Fibroblast of villous mesenchyme (primary cell): ENCODE data around the gene USP48. TPM values are rescaled to one million over a fixed set of nuclear protein-coding genes. Genes with fewer than 3 reads are reported as not detected.

Experiments used
- DNase-seq: peaks from one replicate; pipeline ENCODE4 v3.0.0-alpha.2; 2010; ENCODE audit warnings: low read depth
- H3K4me3 ChIP-seq: 2 replicates; pipeline ENCODE4 v1.5.1; 2011; ENCODE audit warnings: low read depth, mild to moderate bottlenecking, low read length
- CTCF ChIP-seq: IDR thresholded peaks from 2 replicates; pipeline ENCODE4 v1.5.1; 2012; ENCODE audit warnings: low read depth, mild to moderate bottlenecking, low read length; ENCODE audit not compliant: insufficient read depth
- total RNA-seq: library from RNA; depleted of rRNA; stranded (reverse); fragments of >200 nt; gene quantifications from 2 replicates; pipeline ENCODE4 v1.2.3, GENCODE V29; 2012

USP48 gene
- total RNA-seq, 1 donor = 52.2 TPM

DNA sequence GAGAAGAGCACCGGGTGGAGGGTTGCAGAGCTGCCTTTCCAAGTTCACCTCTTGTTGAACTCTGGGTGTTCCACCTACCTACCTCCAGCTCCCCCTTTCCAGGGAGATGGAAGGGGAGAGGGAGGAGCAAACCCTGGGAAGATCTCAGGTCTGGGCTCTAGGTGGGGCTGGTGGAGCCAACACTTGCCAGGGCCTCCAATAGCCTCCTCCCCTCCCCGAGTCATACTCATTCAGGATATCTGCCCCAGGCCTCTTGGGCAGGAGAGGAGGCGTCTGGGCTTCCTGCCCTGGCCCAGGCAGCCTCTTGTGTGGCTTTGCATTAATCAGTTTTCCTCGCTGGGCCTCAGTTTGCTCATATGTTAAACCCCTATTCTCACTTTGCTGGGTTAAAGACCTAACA is 127.2 kb downstream of the USP48 start:
- no peak overlapping the region for H3K4me3 ChIP-seq
- DNase-seq = no peak
- TF ChIP-seq CTCF = no peak

GRCh38 chr1:21655259-21655658 is 127.7 kb downstream of the USP48 start:
- DNase-seq = no peak
- no peak for TF ChIP-seq CTCF
- no peak overlapping the region for H3K4me3 ChIP-seq

DNA sequence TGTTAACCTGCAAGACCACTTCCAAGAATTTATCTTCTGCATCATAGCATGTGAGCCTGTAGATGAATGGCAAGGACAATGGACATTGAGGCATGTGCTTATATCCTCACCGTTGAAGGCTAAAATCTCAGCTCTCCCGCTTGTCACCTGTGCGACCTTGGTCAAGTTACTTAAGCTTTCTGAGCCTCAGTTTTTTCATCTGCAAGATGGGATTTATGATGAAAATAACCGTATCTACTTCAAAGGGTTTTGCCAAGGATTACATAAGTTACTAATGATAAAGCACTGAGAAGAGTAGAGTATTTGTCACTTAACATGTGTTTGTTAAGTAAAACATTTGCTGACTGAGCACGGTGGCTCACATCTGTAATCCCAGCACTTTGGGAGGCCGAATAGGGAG is 128.7 kb downstream of the USP48 start:
- no peak overlapping the region for H3K4me3 ChIP-seq
- no peak for DNase-seq
- no peak for TF ChIP-seq CTCF

- no peak for DNase-seq
- no peak overlapping the region for H3K4me3 ChIP-seq
- TF ChIP-seq CTCF = no peak
Measured at GRCh38 chr1:21653744-21654100, 129.2 kb downstream of the USP48 start.

DNA sequence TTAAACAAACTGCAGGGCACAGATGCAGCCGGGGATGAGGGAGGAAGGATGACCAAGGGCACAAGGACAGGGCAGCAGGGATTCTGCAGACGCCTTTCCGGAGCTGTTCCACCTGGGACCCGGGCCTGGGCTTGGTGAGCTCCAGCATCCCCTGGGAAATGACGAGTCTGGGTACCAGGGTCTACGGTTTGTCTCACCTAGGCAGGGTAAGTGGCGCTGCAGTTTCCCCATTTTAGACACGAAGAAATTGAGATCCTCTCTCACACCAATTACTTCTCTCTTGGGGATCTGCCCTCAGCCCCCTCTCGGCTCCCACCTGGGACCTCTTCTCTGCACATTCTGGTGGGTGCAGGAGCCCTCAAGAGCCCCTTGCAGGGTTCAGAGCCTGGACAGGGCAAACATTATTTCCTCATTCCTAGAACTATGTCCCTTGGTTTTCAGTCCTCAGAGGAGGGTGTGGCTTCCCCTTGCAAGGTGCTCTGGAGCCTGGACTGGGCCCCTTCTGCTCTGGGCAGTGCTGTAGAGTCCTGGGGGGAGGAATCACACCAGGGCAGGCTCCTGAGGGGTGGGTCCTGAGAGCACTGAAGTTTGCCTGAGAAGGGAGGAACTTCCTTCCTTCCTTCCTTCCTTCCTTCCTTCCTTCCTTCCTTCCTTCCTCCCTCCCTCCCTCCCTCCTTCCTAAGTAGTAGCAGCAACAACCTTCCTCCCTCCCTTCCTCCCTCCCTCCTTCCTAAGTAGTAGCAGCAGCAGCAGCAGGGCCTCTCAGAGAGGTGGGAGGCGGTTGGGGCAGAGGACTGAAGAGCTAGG is 129.8 kb downstream of the USP48 start:
- no peak for TF ChIP-seq CTCF
- DNase-seq = no peak
- no peak overlapping the region for H3K4me3 ChIP-seq

GRCh38 chr1:21652101-21652936 is 130.6 kb downstream of the USP48 start:
- H3K4me3 ChIP-seq = no peak overlapping the region
- no peak for DNase-seq
- no peak for TF ChIP-seq CTCF
